A549 (cell line): Measurements from ENCODE around the gene FHIT.

Experiments
- HOXB5 ChIP-seq: fragments of 250-450 bp; sonication (Bioruptor Pico); IDR thresholded peaks from 2 replicates; pipeline ENCODE4 v1.5.0; 2020; ENCODE audit warnings: mild to moderate bottlenecking, moderate library complexity
- POLR2AphosphoS2 ChIP-seq: conservative IDR thresholded peaks from 2 replicates; pipeline ENCODE4 v1.6.1; 2012; ENCODE audit warnings: low read length, improper control_type of control experiment, inconsistent platforms
- SMC3 ChIP-seq: fragments of >200 bp; sonication (Bioruptor Twin); formaldehyde crosslinking; IDR thresholded peaks from 3 replicates; pipeline ENCODE4 v1.6.1; 2018; ENCODE audit warnings: inconsistent platforms
- TF ChIP-seq, protein P1 (sequence below): IDR thresholded peaks from 2 replicates; pipeline ENCODE4 v1.6.1; 2012
- TF ChIP-seq, protein P2 (sequence below): fragments of >200 bp; sonication (Bioruptor Twin); formaldehyde crosslinking; IDR thresholded peaks from 3 replicates; pipeline ENCODE4 v1.5.1; 2016
- TF ChIP-seq, protein P3 (sequence below): fragments of 200-600 bp; sonication (generic); IDR thresholded peaks from 2 replicates; pipeline ENCODE4 v1.6.1; 2016; ENCODE audit warnings: antibody characterized with exemption, mild to moderate bottlenecking, moderate library complexity
- TF ChIP-seq, protein P4 (sequence below): IDR thresholded peaks from 2 replicates; pipeline ENCODE4 v1.6.1; 2012

DNA sequence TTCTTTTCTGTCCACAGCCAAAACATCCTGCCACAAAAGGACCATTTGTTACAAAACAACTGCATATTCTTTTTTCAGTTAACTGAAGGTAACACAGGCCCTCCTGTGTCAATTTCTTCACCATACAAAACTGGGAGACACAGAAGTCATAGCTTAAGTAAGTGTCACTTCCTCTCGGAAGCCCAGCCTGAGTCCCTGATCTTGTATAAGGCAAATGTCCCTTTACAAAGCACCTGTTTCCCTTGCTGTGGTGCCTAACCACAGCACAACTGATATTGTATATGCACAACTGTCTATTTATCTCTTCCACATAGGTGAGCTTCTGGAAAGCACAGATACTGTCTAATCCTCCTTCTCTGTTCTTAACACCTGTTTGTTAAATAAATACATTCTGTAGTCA, 293.7 kb downstream of the FHIT start:
- TF ChIP-seq HOXB5 (CRISPR knock-in tag) (no peak), POLR2AphosphoS2 (no peak), SMC3 (no peak)
- TF ChIP-seq, protein P1, sequence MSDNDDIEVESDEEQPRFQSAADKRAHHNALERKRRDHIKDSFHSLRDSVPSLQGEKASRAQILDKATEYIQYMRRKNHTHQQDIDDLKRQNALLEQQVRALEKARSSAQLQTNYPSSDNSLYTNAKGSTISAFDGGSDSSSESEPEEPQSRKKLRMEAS = no peak
- TF ChIP-seq, protein P2, sequence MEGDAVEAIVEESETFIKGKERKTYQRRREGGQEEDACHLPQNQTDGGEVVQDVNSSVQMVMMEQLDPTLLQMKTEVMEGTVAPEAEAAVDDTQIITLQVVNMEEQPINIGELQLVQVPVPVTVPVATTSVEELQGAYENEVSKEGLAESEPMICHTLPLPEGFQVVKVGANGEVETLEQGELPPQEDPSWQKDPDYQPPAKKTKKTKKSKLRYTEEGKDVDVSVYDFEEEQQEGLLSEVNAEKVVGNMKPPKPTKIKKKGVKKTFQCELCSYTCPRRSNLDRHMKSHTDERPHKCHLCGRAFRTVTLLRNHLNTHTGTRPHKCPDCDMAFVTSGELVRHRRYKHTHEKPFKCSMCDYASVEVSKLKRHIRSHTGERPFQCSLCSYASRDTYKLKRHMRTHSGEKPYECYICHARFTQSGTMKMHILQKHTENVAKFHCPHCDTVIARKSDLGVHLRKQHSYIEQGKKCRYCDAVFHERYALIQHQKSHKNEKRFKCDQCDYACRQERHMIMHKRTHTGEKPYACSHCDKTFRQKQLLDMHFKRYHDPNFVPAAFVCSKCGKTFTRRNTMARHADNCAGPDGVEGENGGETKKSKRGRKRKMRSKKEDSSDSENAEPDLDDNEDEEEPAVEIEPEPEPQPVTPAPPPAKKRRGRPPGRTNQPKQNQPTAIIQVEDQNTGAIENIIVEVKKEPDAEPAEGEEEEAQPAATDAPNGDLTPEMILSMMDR = no peak
- TF ChIP-seq, protein P3, sequence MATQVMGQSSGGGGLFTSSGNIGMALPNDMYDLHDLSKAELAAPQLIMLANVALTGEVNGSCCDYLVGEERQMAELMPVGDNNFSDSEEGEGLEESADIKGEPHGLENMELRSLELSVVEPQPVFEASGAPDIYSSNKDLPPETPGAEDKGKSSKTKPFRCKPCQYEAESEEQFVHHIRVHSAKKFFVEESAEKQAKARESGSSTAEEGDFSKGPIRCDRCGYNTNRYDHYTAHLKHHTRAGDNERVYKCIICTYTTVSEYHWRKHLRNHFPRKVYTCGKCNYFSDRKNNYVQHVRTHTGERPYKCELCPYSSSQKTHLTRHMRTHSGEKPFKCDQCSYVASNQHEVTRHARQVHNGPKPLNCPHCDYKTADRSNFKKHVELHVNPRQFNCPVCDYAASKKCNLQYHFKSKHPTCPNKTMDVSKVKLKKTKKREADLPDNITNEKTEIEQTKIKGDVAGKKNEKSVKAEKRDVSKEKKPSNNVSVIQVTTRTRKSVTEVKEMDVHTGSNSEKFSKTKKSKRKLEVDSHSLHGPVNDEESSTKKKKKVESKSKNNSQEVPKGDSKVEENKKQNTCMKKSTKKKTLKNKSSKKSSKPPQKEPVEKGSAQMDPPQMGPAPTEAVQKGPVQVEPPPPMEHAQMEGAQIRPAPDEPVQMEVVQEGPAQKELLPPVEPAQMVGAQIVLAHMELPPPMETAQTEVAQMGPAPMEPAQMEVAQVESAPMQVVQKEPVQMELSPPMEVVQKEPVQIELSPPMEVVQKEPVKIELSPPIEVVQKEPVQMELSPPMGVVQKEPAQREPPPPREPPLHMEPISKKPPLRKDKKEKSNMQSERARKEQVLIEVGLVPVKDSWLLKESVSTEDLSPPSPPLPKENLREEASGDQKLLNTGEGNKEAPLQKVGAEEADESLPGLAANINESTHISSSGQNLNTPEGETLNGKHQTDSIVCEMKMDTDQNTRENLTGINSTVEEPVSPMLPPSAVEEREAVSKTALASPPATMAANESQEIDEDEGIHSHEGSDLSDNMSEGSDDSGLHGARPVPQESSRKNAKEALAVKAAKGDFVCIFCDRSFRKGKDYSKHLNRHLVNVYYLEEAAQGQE = no peak
- TF ChIP-seq, protein P4, sequence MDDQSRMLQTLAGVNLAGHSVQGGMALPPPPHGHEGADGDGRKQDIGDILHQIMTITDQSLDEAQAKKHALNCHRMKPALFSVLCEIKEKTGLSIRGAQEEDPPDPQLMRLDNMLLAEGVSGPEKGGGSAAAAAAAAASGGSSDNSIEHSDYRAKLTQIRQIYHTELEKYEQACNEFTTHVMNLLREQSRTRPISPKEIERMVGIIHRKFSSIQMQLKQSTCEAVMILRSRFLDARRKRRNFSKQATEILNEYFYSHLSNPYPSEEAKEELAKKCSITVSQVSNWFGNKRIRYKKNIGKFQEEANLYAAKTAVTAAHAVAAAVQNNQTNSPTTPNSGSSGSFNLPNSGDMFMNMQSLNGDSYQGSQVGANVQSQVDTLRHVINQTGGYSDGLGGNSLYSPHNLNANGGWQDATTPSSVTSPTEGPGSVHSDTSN = no peak
